Bronchial epithelial cell (primary cell): ENCODE data around the gene NUP93. TPM values are rescaled to one million over a fixed set of nuclear protein-coding genes. Genes with fewer than 3 reads are reported as not detected.
"Not testable (repeated sequence)": the region's sequence is repeated elsewhere in the genome, so short reads cannot be mapped to it uniquely, and the experiment has no call there.

Experiments used
- DNase-seq: peaks from one replicate; pipeline ENCODE4 v3.0.0-alpha.2; 2010; ENCODE audit warnings: low read depth
- FAIRE-seq: peaks from 2 replicates; lab custom pipeline; 2011; peaks lifted over from hg19 to GRCh38; lab: Jason Lieb, UNC
- H3K27me3 ChIP-seq: 2 replicates; pipeline ENCODE4 v1.5.1; 2011; ENCODE audit warnings: low read length; ENCODE audit not compliant: control insufficient read depth, insufficient read depth
- H3K36me3 ChIP-seq: 2 replicates; pipeline ENCODE4 v1.5.1; 2011; ENCODE audit warnings: low read length; ENCODE audit not compliant: control insufficient read depth, insufficient read depth
- H3K4me3 ChIP-seq: 2 replicates; pipeline ENCODE4 v1.5.1; 2011; ENCODE audit warnings: mild to moderate bottlenecking, low read depth, low read length, control low read depth
- total RNA-seq: library from RNA; depleted of rRNA; stranded (reverse); fragments of >200 nt; gene quantifications from 2 replicates; pipeline ENCODE4 v1.2.1, GENCODE V29; 2014
- TF ChIP-seq, protein P1 (sequence below): IDR thresholded peaks from 2 replicates; pipeline ENCODE4 v1.5.1; 2011; ENCODE audit warnings: mild to moderate bottlenecking, moderate library complexity, low read length, control low read depth, inconsistent platforms; ENCODE audit not compliant: insufficient read depth, severe bottlenecking

Gene NUP93
- total RNA-seq, 1 donor from 2014 or later = 47.4 TPM

DNA sequence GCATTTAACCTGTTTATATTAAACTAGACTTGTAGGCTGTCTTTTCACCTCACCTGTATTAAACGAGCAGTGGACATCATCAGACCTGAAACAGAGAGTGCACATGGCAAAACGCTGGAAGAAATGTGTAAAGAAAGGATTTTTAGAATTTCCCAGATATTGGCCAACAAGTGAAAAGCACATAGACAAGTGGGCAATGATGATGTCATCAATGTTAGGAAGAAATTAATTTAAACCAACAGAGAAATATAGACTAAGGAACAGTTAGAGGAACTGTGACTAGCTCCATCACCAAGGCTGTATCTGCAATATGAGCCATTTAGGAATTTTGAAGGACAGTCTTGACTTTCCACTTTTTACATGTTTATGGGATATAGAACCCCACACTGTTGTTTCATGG, 67.9 kb downstream of the NUP93 start:
- no peak for FAIRE-seq

DNA sequence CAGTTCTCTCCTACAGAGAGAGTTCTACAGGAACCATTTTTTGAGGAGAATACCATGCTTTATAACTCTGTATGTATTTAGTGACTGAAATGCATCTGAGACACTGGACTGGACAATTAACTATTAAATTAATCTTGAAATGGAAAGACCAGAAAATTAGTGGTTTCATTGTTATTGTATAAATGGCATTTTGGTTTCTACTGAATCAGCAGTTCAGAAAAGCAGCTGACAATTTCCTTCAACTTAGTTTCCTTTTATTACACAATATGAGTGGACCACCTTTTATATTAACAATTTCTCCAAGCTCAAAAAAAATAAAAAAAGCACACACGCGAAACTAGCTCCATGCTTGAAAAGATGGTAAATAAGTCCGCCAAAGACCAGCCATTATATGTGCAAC, 69.0 kb downstream of the NUP93 start:
- TF ChIP-seq, protein P1, sequence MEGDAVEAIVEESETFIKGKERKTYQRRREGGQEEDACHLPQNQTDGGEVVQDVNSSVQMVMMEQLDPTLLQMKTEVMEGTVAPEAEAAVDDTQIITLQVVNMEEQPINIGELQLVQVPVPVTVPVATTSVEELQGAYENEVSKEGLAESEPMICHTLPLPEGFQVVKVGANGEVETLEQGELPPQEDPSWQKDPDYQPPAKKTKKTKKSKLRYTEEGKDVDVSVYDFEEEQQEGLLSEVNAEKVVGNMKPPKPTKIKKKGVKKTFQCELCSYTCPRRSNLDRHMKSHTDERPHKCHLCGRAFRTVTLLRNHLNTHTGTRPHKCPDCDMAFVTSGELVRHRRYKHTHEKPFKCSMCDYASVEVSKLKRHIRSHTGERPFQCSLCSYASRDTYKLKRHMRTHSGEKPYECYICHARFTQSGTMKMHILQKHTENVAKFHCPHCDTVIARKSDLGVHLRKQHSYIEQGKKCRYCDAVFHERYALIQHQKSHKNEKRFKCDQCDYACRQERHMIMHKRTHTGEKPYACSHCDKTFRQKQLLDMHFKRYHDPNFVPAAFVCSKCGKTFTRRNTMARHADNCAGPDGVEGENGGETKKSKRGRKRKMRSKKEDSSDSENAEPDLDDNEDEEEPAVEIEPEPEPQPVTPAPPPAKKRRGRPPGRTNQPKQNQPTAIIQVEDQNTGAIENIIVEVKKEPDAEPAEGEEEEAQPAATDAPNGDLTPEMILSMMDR = no peak
- FAIRE-seq (no peak), DNase-seq (no peak)
- Histone ChIP-seq H3K27me3 (no peaks in the 10 kb centered on the region), H3K36me3 (no peaks in the 10 kb centered on the region), H3K4me3 (no peak overlapping the region)

More for the DNA sequence above, 67.9 kb downstream of the NUP93 start:
- Histone ChIP-seq H3K27me3 (no peaks in the 10 kb centered on the region), H3K4me3 (no peak overlapping the region), H3K36me3 (no peaks in the 10 kb centered on the region)
- TF ChIP-seq, protein P1 = no peak
- no peak for DNase-seq

DNA sequence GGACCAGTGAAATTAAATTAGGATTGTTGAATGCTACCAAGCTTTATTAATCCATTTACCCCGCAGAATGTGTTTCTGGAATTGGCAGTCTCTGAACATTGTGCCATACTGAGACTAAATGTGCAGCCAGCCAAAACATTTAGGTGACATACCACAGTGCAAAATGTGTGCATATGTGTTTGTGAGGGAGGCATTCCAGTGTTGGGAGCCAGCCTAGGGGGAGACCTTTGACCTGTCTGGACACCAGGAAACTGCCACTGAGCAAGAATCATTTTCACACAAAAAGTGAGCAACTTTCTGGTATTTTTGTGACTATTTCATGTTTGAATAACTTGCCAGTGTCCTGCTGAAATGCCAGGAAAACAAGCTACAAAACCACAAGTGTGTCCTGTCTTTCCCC, 70.4 kb downstream of the NUP93 start:
- Histone ChIP-seq H3K4me3 (no peak overlapping the region), H3K27me3 (no peaks in the 10 kb centered on the region), H3K36me3 (no peaks in the 10 kb centered on the region)
- no peak for FAIRE-seq
- DNase-seq = no peak
- TF ChIP-seq, protein P1 = no peak

DNA sequence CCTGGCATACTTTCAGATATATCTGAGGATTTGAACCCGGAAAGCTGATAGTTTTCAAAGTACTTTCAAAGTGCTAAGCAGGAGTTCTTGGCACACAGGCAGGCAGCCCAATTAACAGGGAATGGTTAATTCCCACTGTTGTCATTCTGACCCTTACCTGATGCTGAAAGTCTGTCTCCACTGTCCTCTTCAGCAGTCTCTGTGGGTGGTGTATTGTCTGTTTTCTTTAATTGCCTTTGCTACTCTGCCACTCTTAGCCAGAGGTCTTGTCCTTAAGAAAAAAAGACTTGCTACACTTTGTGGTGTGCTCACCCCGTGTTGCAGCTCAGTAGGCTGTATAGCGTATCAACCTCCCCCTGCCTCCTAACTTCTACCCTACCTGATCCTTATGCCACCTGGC, 71.8 kb downstream of the NUP93 start:
- FAIRE-seq = no peak
- DNase-seq = no peak
- TF ChIP-seq, protein P1 = no peak
- Histone ChIP-seq H3K27me3 (no peaks in the 10 kb centered on the region), H3K4me3 (no peak overlapping the region), H3K36me3 (peaks cover 2% of the 10 kb centered on the region)

DNA sequence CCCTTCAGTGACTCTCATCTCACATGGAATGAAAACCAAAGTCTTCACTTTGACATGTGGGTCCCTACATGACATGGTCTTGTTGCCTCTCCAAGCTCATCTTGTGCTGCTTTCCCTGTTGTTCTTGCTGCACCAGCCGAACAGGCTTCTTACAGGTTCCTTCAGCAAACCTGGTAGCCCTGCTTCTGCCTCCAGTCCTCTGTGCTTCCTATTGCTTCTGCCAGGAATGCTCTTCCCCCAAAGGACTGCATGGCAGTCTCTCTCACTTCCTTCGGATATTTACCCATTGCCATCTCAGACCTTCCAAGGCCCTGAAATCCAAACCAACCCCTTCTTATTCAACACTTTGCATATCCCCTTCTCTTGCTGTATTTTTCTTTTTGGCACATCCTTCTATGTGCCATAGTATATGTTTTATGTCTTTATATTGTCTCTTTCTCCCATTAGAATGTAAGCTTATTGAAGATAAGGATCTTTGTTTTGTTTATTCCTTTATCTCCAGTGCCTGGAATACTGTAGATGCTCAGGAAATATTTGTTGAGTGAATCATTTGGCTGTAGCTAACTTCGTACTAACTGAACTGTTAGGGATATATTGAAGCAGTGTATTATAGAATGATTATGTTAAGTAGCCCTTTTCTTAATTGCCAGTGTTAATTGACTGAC, 77.2 kb downstream of the NUP93 start:
- Histone ChIP-seq H3K4me3 (no peak overlapping the region), H3K27me3 (no peaks in the 10 kb centered on the region), H3K36me3 (peaks cover 3% of the 10 kb centered on the region)
- FAIRE-seq = no peak
- peak; percentile 33 for DNase-seq
- TF ChIP-seq, protein P1 = no peak

DNA sequence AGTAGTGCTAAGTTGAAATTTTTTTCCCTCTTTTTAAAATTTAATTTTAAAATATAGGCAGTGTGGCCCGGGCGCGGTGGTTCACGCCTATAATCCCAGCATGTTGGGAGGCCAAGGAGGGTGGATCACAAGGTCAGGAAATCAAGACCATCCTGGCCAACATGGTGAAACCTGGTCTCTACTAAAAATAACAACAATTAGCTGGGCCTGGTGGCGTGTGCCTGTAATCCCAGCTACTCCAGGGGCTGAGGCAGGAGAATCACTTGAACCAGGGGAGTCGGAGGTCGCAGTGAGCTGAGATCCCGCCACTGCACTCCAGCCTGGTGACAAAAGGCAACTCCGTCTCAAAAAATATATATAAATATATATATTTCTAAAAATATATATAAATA, 77.7 kb downstream of the NUP93 start:
- DNase-seq, H3K4me3 ChIP-seq, H3K27me3 ChIP-seq, FAIRE-seq, H3K36me3 ChIP-seq: not testable (repeated sequence)
